Right renal cortex interstitium (tissue), 3 donors: ENCODE results near the gene RCVRN. TPM values are rescaled to one million over a fixed set of nuclear protein-coding genes. Genes with fewer than 3 reads are reported as not detected.

Experiments used
- DNase-seq, 3 donors: peaks; one replicate each; pipeline ENCODE4 v3.0.0-alpha.2; 2013; ENCODE audit warnings: low read depth in 3 of 3, low spot score in 2 of 3
- polyA plus RNA-seq, 3 donors: library from polyadenylated mRNA; unstranded; fragments of 120-200 nt; gene quantifications; one replicate each; pipeline ENCODE4 v1.2.1, GENCODE V29; 2013; ENCODE audit not compliant: insufficient read length in 3 of 3

Gene RCVRN
- polyA plus RNA-seq, 3 donors = 0.22 to 0.37 (median 0.22) TPM

- DNase-seq = no peak
Observed at GRCh38 chr17:9899280-9900043, 5.6 kb downstream of the RCVRN start.

- no peak for DNase-seq
Observed at GRCh38 chr17:9898812-9899211, 6.3 kb downstream of the RCVRN start.

- no peak for DNase-seq
Observed at GRCh38 chr17:9897372-9897968, 7.6 kb downstream of the RCVRN start.

- DNase-seq = no peak
Observed at GRCh38 chr17:9895923-9896322, 9.1 kb downstream of the RCVRN start.

- no peak for DNase-seq
Observed at GRCh38 chr17:9894231-9894630, 10.8 kb downstream of the RCVRN start.

- no peak for DNase-seq
Observed at GRCh38 chr17:9893411-9894012, 11.6 kb downstream of the RCVRN start.

- no peak for DNase-seq
Observed at GRCh38 chr17:9890124-9890523, 14.9 kb downstream of the RCVRN start.

- no peak for DNase-seq
Observed at GRCh38 chr17:9887508-9887907, 17.6 kb downstream of the RCVRN start.

GRCh38 chr17:9886141-9886930, 18.7 kb downstream of the RCVRN start:
- DNase-seq = no peak

GRCh38 chr17:9883451-9883850, 21.6 kb downstream of the RCVRN start:
- DNase-seq = no peak

- DNase-seq = no peak
Observed at GRCh38 chr17:9880582-9880999, 24.5 kb downstream of the RCVRN start.

- DNase-seq = no peak
Observed at GRCh38 chr17:9878786-9879525, 26.1 kb downstream of the RCVRN start.

GRCh38 chr17:9878356-9878755, 26.7 kb downstream of the RCVRN start:
- DNase-seq = no peak

GRCh38 chr17:9875441-9875840, 29.6 kb downstream of the RCVRN start:
- no peak for DNase-seq

GRCh38 chr17:9874722-9875121, 30.3 kb downstream of the RCVRN start:
- DNase-seq = no peak

GRCh38 chr17:9872852-9873251, 32.2 kb downstream of the RCVRN start:
- DNase-seq = no peak

- DNase-seq = no peak
Observed at GRCh38 chr17:9868552-9868951, 36.5 kb downstream of the RCVRN start.

- DNase-seq = no peak
Observed at GRCh38 chr17:9865586-9865985, 39.5 kb downstream of the RCVRN start.

- DNase-seq = no peak
Observed at GRCh38 chr17:9862949-9863348, 42.1 kb downstream of the RCVRN start.

- DNase-seq = no peak
Observed at GRCh38 chr17:9862220-9862619, 42.9 kb downstream of the RCVRN start.

- no peak for DNase-seq
Observed at GRCh38 chr17:9860851-9861250, 44.2 kb downstream of the RCVRN start.
